DND-41 (cell line): ENCODE measurements around the gene TEDC2.

ENCODE experiments used
- CTCF ChIP-seq: IDR thresholded peaks from 2 replicates; pipeline ENCODE4 v1.5.1; 2012; ENCODE audit warnings: borderline replicate concordance, low read length, moderate library complexity, mild to moderate bottlenecking; ENCODE audit not compliant: poor library complexity, severe bottlenecking; ENCODE audit errors: extremely low read depth
- EZH2 ChIP-seq: IDR thresholded peaks from 3 replicates; pipeline ENCODE4 v1.6.1; 2012; ENCODE audit warnings: borderline replicate concordance, low read depth, mild to moderate bottlenecking, moderate library complexity, low read length, inconsistent platforms; ENCODE audit not compliant: severe bottlenecking

DNA sequence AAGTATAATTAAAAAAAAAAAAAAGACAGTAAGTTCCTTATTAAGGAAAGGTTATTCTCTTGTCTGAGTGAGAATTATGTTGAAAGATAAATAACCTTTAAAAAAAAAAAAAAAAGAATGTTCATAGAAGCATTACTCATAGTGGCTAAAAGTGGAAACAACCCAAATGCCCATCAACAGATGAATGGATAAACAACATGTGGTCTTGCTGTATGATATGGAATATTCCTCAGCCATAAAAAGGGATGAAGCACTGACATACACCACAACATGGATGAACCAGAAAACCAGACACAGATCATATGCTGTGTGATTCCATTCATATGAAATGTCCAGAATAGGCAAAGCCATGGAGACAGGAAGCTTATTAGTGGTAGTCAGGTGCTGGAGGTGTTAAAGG lies 39.9 kb upstream of the TEDC2 start:
- TF ChIP-seq CTCF (no peak), EZH2 (no peak)
